ENCODE data around the gene ASTE1. TPM values are rescaled to one million over a fixed set of nuclear protein-coding genes. Genes with fewer than 3 reads are reported as not detected.

The ASTE1 gene
- total and polyA plus RNA-seq, 10 of the 15 experiments (the other 5 are each of a cell fraction or from before 2014, with no cell fraction given): 5.1 to 12.0 (median 8.2) TPM

- no peak for TF ChIP-seq NFYB (IDR thresholded peaks at IDR 0.05; ENCODE audit: insufficient read depth, low read depth, low read length)
- no peak for TF ChIP-seq JUND (IDR thresholded peaks at IDR 0.05; ENCODE audit: low read depth, low read length)
- no peak for TF ChIP-seq MTA2 (IDR thresholded peaks at IDR 0.05; ENCODE audit: low read depth)
- no peak for TF ChIP-seq IKZF2 (IDR thresholded peaks at IDR 0.05)
Observed at GRCh38 chr3:131018970-131019369, 7.7 kb downstream of the ASTE1 start (continued).

GRCh38 chr3:131009698-131010097, 16.9 kb downstream of the ASTE1 start:
- Histone ChIP-seq H3K4me2 (ENCODE audit: control insufficient read depth, insufficient read depth) (no peak overlapping the region), H3K9ac (ENCODE audit: control insufficient read depth, insufficient read depth, low read length) (no peak overlapping the region), H3K27ac (ENCODE audit: control insufficient read depth, insufficient read depth) (no peak overlapping the region), H4K20me1 (ENCODE audit: control insufficient read depth, insufficient read depth) (no peaks in the 10 kb centered on the region), H3K4me3 (no peak overlapping the region), H3K4me1 (ENCODE audit: control insufficient read depth, insufficient read depth, low read length) (no peaks in the 10 kb centered on the region), H3K27me3 (replicated peaks in 1 of 2; ENCODE audit: control insufficient read depth in 2 of 2, insufficient read depth in 2 of 2, low read length in 1 of 2) (no peaks in the 10 kb centered on the region), H2AFZ (ENCODE audit: control insufficient read depth, low read depth, low read length) (no peak overlapping the region), H3K79me2 (ENCODE audit: control insufficient read depth, insufficient read depth, low read length) (no peaks in the 10 kb centered on the region), H3K36me3 (ENCODE audit: control insufficient read depth in 2 of 2, insufficient read depth in 2 of 2, low read length in 1 of 2) (peaks cover 2 to 23% of the 10 kb centered on the region in 2 experiments), H3K9me3 (replicated peaks; ENCODE audit: control insufficient read depth, insufficient read depth, low read length) (no peaks in the 10 kb centered on the region)
- in situ Hi-C loops (cut with MboI) (no loop called here), intact Hi-C loops (cut with micrococcal nuclease; ENCODE audit: unreplicated experiment) (no loop called here)
- ChIA-PET RAD21 (ENCODE audit: unreplicated experiment) (no interaction called here), CTCF (no interaction called here), POLR2A (no interaction called here), SMC1A (ENCODE audit: uncharacterized antibody, unreplicated experiment) (interaction anchor here (1.4 kb wide), 1 partner anchor 10 kb away, joined by 3 read pairs; no protein-coding TSS in a partner anchor)
- WGBS (ENCODE audit: insufficient coverage, insufficient replicate concordance, low lambda C conversion rate, missing lambda C conversion rate): 48% methylated on average over 1 of the region's 1 CpG
- DNase-seq (ENCODE audit: low read depth, low spot score) (no peak), ATAC-seq (no peak), FAIRE-seq (no peak)
- TF ChIP-seq IRF5 (IDR thresholded peaks at IDR 0.05; ENCODE audit: borderline replicate concordance) (no peak), FOXM1 (IDR thresholded peaks at IDR 0.05; ENCODE audit: low read depth, low read length) (no peak), KDM1A (IDR thresholded peaks at IDR 0.05; ENCODE audit: borderline replicate concordance) (no peak), ZNF274 (IDR thresholded peaks at IDR 0.05; ENCODE audit: insufficient read depth, insufficient read length) (no peak), E2F4 (IDR thresholded peaks at IDR 0.05; ENCODE audit: low read depth, low read length) (no peak), BRCA1 (IDR thresholded peaks at IDR 0.05; ENCODE audit: low read depth, low read length) (no peak), ZNF24 (IDR thresholded peaks at IDR 0.05) (no peak), MXI1 (IDR thresholded peaks at IDR 0.05; ENCODE audit: low read depth, low read length) (no peak), ATF2 (IDR thresholded peaks at IDR 0.05; ENCODE audit: low read length) (no peak), SREBF1 (IDR thresholded peaks at IDR 0.05; ENCODE audit: low read length) (no peak), STAT1 (conservative IDR thresholded peaks at IDR 0.05) (no peak), BCL11A (IDR thresholded peaks at IDR 0.05; ENCODE audit: low read depth, low read length) (no peak), YY1 (IDR thresholded peaks at IDR 0.05; ENCODE audit: low read depth, low read length) (no peak), IRF3 (IDR thresholded peaks at IDR 0.05) (no peak)
- no TSS peak for BruUV-seq (replicated peaks)

All from GM12878 (cell line).